IMR-90 (cell line): Measurements from ENCODE around the gene RAET1G.

Experiments used
- CTCF ChIP-seq: conservative IDR thresholded peaks from 2 replicates; pipeline ENCODE4 v1.5.1; 2012; ENCODE audit warnings: mild to moderate bottlenecking, low read depth, low read length, improper control_type of control experiment
- FOS ChIP-seq: fragments of 150-350 bp; IDR thresholded peaks from 2 replicates; pipeline ENCODE4 v1.6.1; 2016; ENCODE audit warnings: low read depth, low read length

DNA sequence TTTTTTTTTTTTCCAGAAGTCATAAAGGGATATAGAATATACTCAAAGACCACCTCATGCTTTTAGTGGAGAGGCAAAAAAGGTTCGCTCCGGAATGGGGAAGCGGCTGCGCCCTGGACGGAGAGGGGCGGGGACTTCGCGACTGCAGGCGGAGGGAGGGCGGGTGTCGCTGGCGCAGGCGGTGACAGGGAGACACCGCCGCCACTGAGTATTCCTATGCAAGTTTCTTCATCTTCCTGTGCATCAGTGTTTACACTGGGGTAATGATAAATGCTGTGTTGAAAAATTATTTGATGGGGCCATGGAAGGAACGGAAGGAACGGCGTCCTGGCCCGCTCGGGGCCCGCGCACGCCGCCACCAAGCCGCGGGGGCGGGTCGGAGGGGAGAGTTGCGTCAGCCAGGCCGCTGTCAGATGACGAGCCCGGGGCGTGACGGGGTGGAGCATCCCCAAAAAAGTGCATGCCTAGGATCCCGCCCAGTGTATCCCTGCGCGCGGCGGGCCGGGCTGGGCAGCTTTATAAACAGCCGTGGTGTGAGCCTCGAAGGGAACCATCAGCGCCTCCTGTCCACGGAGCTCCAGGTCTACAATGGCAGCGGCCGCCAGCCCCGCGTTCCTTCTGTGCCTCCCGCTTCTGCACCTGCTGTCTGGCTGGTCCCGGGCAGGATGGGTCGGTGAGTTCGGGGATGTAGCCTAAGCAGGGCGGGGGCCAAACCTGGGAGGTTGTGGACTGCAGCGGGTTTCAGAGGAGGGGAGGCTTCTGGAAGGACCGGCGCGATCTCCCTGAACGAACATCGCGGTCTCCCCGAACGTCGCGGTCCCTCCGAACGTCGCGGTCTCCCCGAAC, 40.8 kb upstream of the RAET1G start, which contains the start of gene ULBP1:
- TF ChIP-seq CTCF (no peak), FOS (no peak)
